ENCODE results near the gene RSF1. TPM values are rescaled to one million over a fixed set of nuclear protein-coding genes. Genes with fewer than 3 reads are reported as not detected.

Gene RSF1
- total RNA-seq, 1 donor from 2014 or later: 14.5 TPM

- Histone ChIP-seq H3K36me3 (ENCODE audit: control insufficient read depth, insufficient read depth, low read length) (peaks cover 2% of the 10 kb centered on the region), H3K27me3 (ENCODE audit: control insufficient read depth, insufficient read depth, low read length) (no peaks in the 10 kb centered on the region), H3K4me3 (ENCODE audit: low read depth, low read length) (no peak overlapping the region)
- FAIRE-seq: no peak
- DNase-seq (ENCODE audit: low read depth): no peak
- TF ChIP-seq CTCF (IDR thresholded peaks at IDR 0.05; ENCODE audit: insufficient read depth, low read length, severe bottlenecking): no peak
Measured at GRCh38 chr11:77630157-77630710, 190.3 kb downstream of the RSF1 start.

GRCh38 chr11:77619576-77620198 lies 200.8 kb downstream of the RSF1 start:
- Histone ChIP-seq H3K27me3 (ENCODE audit: control insufficient read depth, insufficient read depth, low read length) (no peaks in the 10 kb centered on the region), H3K4me3 (ENCODE audit: low read depth, low read length) (no peak overlapping the region), H3K36me3 (ENCODE audit: control insufficient read depth, insufficient read depth, low read length) (peaks cover 8% of the 10 kb centered on the region)
- TF ChIP-seq CTCF (IDR thresholded peaks at IDR 0.05; ENCODE audit: insufficient read depth, low read length, severe bottlenecking): peak; percentile 53
- FAIRE-seq: no peak
- peak; percentile 61 for DNase-seq (ENCODE audit: low read depth)

- DNase-seq (ENCODE audit: low read depth) (no peak), FAIRE-seq (no peak)
- H3K36me3 ChIP-seq (ENCODE audit: control insufficient read depth, insufficient read depth, low read length): peaks cover 6% of the 10 kb centered on the region
- no peaks in the 10 kb centered on the region for H3K27me3 ChIP-seq (ENCODE audit: control insufficient read depth, insufficient read depth, low read length)
- H3K4me3 ChIP-seq (ENCODE audit: low read depth, low read length): no peak overlapping the region
- no peak for TF ChIP-seq CTCF (IDR thresholded peaks at IDR 0.05; ENCODE audit: insufficient read depth, low read length, severe bottlenecking)
Measured at GRCh38 chr11:77617892-77618291, 202.6 kb downstream of the RSF1 start.

- H3K27me3 ChIP-seq (ENCODE audit: control insufficient read depth, insufficient read depth, low read length): no peaks in the 10 kb centered on the region
- peaks cover 5% of the 10 kb centered on the region for H3K36me3 ChIP-seq (ENCODE audit: control insufficient read depth, insufficient read depth, low read length)
- no peak overlapping the region for H3K4me3 ChIP-seq (ENCODE audit: low read depth, low read length)
- DNase-seq (ENCODE audit: low read depth): no peak
- TF ChIP-seq CTCF (IDR thresholded peaks at IDR 0.05; ENCODE audit: insufficient read depth, low read length, severe bottlenecking): no peak
- FAIRE-seq: no peak
Measured at GRCh38 chr11:77611921-77612320, 208.6 kb downstream of the RSF1 start.

Other genes starting within 250 kb of the RSF1 start
- gene AQP11, start 230.8 kb downstream of the RSF1 start, total RNA-seq: 0.26 and 0.53 TPM in 2 replicates
- gene CLNS1A, start 182.9 kb downstream of the RSF1 start, total RNA-seq: 184 and 221 TPM in 2 replicates
- gene AAMDC, start 422 bp upstream of the RSF1 start, total RNA-seq: 2.1 and 11.9 TPM in 2 replicates
- gene INTS4, start 173.9 kb upstream of the RSF1 start, total RNA-seq: 17.5 and 29.7 TPM in 2 replicates
- 0.77 and 1.3 TPM in 2 replicates for gene KCTD14, start 202.6 kb upstream of the RSF1 start, total RNA-seq
- gene THRSP, start 243.1 kb upstream of the RSF1 start, total RNA-seq: not detected in 2 replicates

Data from bronchial epithelial cell (primary cell).